Ovary (tissue), 1 donor: Measurements from ENCODE around the gene IL36B.

Experiments
- EP300 ChIP-seq: sonication (generic); formaldehyde crosslinking; IDR thresholded peaks from one replicate; pipeline ENCODE4 v1.6.1; 2017; ENCODE audit warnings: antibody characterized with exemption
- POLR2A ChIP-seq: fragments of 450-650 bp; IDR thresholded peaks from one replicate; pipeline ENCODE4 v1.6.1; 2017; ENCODE audit warnings: antibody characterized with exemption, mild to moderate bottlenecking, moderate library complexity

DNA sequence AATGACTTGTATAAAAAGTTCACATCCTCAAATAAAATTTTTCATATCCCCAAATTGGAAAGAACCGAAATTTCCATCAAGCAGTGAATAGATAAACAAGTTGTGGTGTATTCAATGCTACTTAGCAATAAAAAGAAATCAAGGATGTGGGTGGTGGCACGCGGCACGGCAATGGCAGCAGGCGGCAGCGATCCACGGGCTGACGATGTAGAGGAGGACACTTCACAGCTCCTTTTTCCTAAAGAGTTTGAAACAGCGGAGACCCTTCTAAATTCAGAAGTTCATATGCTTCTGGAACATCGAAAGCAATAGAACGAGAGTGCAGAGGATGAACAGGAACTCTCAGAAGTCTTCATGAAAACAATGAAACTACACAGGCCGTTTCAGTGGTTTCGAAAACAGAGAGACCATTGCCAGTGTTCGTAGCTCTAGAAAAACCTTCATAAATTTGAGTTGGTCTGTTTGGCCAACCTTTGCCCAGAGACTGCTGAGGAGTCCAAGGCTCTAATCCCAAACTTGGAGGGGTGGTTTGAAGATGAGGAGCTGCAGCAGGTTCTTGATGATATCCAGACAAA is 57.2 kb downstream of the IL36B start:
- TF ChIP-seq POLR2A = no peak
- TF ChIP-seq EP300 = no peak
